Panc1 (cell line): ENCODE results near the gene CFAP210. TPM values are rescaled to one million over a fixed set of nuclear protein-coding genes. Genes with fewer than 3 reads are reported as not detected.

Experiments
- ATAC-seq: fragments of 200-7000 bp; cut with Tn5 transposase; 2 replicates; pipeline ENCODE4 v1.9.1; 2020; ENCODE audit warnings: mild to moderate bottlenecking, moderate library complexity
- BruUV-seq: library from RNA; stranded (reverse); fragments of 400-500 nt; replicated peaks from 2 replicates; lab custom pipeline; 2021; lab: Mats Ljungman, UMichigan
- CTCF ChIA-PET: fragments of 300-600 bp; sonication (Branson Sonifier 250); formaldehyde crosslinking; loops from one replicate; lab custom pipeline; 2022; ENCODE audit warnings: antibody characterized with exemption; lab: Charles Lee
- POLR2A ChIA-PET: fragments of 300-600 bp; sonication (Branson Sonifier 250); formaldehyde crosslinking; loops from one replicate; lab custom pipeline; 2022; ENCODE audit warnings: antibody characterized with exemption; lab: Charles Lee
- DNase-seq: peaks from one replicate; pipeline ENCODE4 v3.0.0-alpha.2; 2010; ENCODE audit warnings: low read depth, low spot score
- H3K27ac ChIP-seq: 2 replicates; pipeline ENCODE4 v1.5.1; 2011; ENCODE audit warnings: mild to moderate bottlenecking, low read length, inconsistent platforms
- H3K27me3 ChIP-seq: fragments of 200-500 bp; sonication (Bioruptor generic); 2 replicates; pipeline ENCODE4 v1.6.0; 2014; ENCODE audit warnings: low read length, inconsistent platforms; ENCODE audit not compliant: control insufficient read depth, insufficient read depth
- H3K36me3 ChIP-seq: fragments of 200-500 bp; sonication (Bioruptor generic); 2 replicates; pipeline ENCODE4 v1.5.1; 2014; ENCODE audit warnings: inconsistent platforms, mild to moderate bottlenecking, low read length, moderate library complexity; ENCODE audit not compliant: control insufficient read depth, insufficient read depth
- H3K4me1 ChIP-seq: 2 replicates; pipeline ENCODE4 v1.5.1; 2011; ENCODE audit warnings: inconsistent platforms, mild to moderate bottlenecking, low read length, moderate library complexity; ENCODE audit not compliant: control insufficient read depth, insufficient read depth
- H3K4me3 ChIP-seq, 2 experiments: 2 replicates each; pipeline ENCODE4 v1.5.1; 2011 to 2012; ENCODE audit warnings: low read depth in 2 of 2, low read length in 2 of 2, mild to moderate bottlenecking in 2 of 2, inconsistent platforms in 1 of 2, moderate library complexity in 1 of 2
- H3K9me3 ChIP-seq: fragments of 200-500 bp; sonication (Bioruptor generic); 2 replicates; pipeline ENCODE4 v1.5.1; 2014; ENCODE audit warnings: low read depth, mild to moderate bottlenecking, inconsistent platforms, low read length, moderate library complexity; ENCODE audit not compliant: control insufficient read depth, insufficient read depth
- POLR2AphosphoS5 ChIP-seq: IDR thresholded peaks from 2 replicates; pipeline ENCODE4 v1.6.1; 2012; ENCODE audit warnings: mild to moderate bottlenecking, low read depth, low read length, moderate library complexity
- REST ChIP-seq, 2 experiments: IDR thresholded peaks; 2 replicates each; pipeline ENCODE4 v1.6.1; 2011 to 2012; ENCODE audit warnings: low read depth in 2 of 2, control low read depth in 1 of 2, low read length in 1 of 2, mild to moderate bottlenecking in 1 of 2, moderate library complexity in 1 of 2; ENCODE audit not compliant: insufficient read depth in 1 of 2
- SIN3A ChIP-seq: IDR thresholded peaks from 2 replicates; pipeline ENCODE4 v1.6.1; 2012; ENCODE audit warnings: low read depth, mild to moderate bottlenecking, low read length, moderate library complexity, borderline replicate concordance; ENCODE audit not compliant: insufficient read depth
- TCF7L2 ChIP-seq: IDR thresholded peaks from 2 replicates; pipeline ENCODE4 v1.6.1; 2011; ENCODE audit warnings: mild to moderate bottlenecking, low read depth, low read length, inconsistent platforms
- in situ Hi-C: cut with HindIII; loops from 2 replicates; pipeline ENCODE4 v1.10.0; 2016; ENCODE audit warnings: low sequenced_read_pairs, low pct_unique_long_range_greater_than_20kb
- intact Hi-C: fragments of 100-400 bp; cut with micrococcal nuclease; formaldehyde crosslinking; loops from one replicate; pipeline ENCODE4 v1.10.0; 2022; ENCODE audit not compliant: unreplicated experiment
- total RNA-seq: library from RNA; stranded (reverse); gene quantifications from one replicate; pipeline ENCODE4 v1.2.1, GENCODE V29; 2021; ENCODE audit not compliant: unreplicated experiment
- TF ChIP-seq, protein P1 (sequence below): fragments of 450-650 bp; IDR thresholded peaks from 2 replicates; pipeline ENCODE4 v1.5.1; 2017; ENCODE audit warnings: mild to moderate bottlenecking

CFAP210 gene
- total RNA-seq, 1 experiment from 2014 or later, result 0.23 TPM

DNA sequence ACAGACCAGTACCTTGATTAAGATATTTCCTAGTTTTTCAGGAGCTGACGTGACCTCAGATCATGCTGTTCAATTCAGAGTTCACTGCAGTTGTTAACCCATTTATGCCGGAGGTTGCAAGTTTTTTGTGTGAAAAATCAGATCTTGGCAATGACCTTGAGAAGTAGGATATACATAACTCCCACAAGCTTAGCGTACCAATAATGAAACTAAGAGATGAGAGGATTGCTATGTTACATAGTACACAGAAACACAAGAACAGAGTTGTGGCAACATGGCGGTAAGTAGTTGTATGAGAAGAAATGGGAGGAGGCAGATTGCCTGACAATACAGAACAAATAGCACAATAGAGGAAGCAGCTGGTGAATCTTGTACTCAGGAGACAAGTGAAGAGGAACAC is 71.0 kb downstream of the CFAP210 start:
- ChIA-PET CTCF (no interaction called here), POLR2A (no interaction called here)
- H3K27me3 ChIP-seq, result no peaks in the 10 kb centered on the region
- intact Hi-C loops, result no loop called here
- in situ Hi-C loops, result no loop called here
- no TSS peak for BruUV-seq
- no peaks in the 10 kb centered on the region for H3K9me3 ChIP-seq
- H3K4me1 ChIP-seq, result no peaks in the 10 kb centered on the region
- H3K27ac ChIP-seq, result no peak overlapping the region
- H3K36me3 ChIP-seq, result peaks cover 12% of the 10 kb centered on the region; the same call in 1 of the 2 replicates
- DNase-seq, result no peak
- TF ChIP-seq, protein P1, sequence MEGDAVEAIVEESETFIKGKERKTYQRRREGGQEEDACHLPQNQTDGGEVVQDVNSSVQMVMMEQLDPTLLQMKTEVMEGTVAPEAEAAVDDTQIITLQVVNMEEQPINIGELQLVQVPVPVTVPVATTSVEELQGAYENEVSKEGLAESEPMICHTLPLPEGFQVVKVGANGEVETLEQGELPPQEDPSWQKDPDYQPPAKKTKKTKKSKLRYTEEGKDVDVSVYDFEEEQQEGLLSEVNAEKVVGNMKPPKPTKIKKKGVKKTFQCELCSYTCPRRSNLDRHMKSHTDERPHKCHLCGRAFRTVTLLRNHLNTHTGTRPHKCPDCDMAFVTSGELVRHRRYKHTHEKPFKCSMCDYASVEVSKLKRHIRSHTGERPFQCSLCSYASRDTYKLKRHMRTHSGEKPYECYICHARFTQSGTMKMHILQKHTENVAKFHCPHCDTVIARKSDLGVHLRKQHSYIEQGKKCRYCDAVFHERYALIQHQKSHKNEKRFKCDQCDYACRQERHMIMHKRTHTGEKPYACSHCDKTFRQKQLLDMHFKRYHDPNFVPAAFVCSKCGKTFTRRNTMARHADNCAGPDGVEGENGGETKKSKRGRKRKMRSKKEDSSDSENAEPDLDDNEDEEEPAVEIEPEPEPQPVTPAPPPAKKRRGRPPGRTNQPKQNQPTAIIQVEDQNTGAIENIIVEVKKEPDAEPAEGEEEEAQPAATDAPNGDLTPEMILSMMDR, result no peak
- no peak overlapping the region for H3K4me3 ChIP-seq
- no peak for ATAC-seq

GRCh38 chr2:169620509-169620908 is 73.7 kb downstream of the CFAP210 start:
- no TSS peak for BruUV-seq
- POLR2A ChIA-PET, result no interaction called here
- TF ChIP-seq SIN3A, result no peak
- TF ChIP-seq TCF7L2, result no peak
- TF ChIP-seq POLR2AphosphoS5, result no peak
- TF ChIP-seq REST (IDR thresholded peaks at IDR 0.05; ENCODE audit: insufficient read depth in 1 of 2, low read depth in 2 of 2, low read length in 1 of 2), result no peak
- TF ChIP-seq, protein P1, result no peak
- Histone ChIP-seq H3K27ac (no peak overlapping the region), H3K4me1 (no peaks in the 10 kb centered on the region), H3K36me3 (peaks cover 14% of the 10 kb centered on the region; the same call in 1 of the 2 replicates), H3K4me3 (no peak overlapping the region), H3K9me3 (no peaks in the 10 kb centered on the region), H3K27me3 (no peaks in the 10 kb centered on the region)
- intact Hi-C loops (no loop called here), in situ Hi-C loops (no loop called here)
- CTCF ChIA-PET, result no interaction called here
- ATAC-seq (no peak), DNase-seq (no peak)
